Measurements from ENCODE around the gene NOP53. TPM values are rescaled to one million over a fixed set of nuclear protein-coding genes. Genes with fewer than 3 reads are reported as not detected.

Gene NOP53
- total and polyA plus RNA-seq, 2 of the 13 experiments (the other 11 are each of a cell fraction or from before 2014, with no cell fraction given): 53.9 to 141 TPM

DNA sequence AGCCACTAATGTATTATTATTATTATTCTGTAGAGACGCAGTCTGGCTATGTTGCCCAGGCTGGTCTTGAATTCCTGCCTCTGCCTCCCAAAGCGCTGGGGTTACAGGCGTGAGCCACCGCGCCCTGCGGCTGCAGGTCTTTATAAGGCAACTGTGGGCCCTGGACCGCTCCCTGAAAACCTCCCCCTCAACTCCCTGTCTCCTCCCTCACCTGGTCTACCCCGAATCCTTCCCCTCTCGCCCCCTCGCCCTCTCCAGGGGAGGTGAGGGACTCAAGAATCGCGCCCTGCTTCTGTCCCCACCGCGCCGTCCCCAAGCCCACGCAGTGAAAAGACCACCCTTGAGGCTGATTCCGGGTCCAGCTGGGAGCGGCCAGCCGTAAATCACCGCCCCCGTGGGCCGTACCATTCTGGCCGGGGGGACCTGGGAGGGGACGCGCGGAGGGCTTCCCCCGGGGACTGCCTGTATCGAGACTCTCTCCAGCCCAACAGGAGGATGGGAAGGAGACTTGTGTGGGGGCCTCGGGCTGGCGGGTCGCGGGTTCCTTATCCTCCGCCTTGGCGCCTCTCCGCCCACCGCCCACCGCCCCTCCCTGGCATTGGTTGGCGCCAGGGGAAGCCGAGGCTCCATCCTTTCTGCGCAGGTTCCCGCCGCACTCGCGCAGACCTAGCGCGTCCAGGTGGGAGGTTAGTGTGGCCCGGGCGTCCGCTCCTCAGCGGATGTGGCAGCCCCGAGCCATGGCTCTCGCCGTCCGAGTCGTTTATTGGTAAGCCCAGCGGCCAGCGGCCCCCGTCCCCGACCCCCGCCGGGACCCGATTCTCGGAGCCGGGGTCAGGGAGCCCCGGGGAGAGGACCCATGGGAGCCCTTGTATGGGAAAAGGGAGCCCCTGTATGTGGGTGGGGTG lies 33.0 kb downstream of the NOP53 start, which contains the start of gene SELENOW (continued):
- TF ChIP-seq, protein P1, sequence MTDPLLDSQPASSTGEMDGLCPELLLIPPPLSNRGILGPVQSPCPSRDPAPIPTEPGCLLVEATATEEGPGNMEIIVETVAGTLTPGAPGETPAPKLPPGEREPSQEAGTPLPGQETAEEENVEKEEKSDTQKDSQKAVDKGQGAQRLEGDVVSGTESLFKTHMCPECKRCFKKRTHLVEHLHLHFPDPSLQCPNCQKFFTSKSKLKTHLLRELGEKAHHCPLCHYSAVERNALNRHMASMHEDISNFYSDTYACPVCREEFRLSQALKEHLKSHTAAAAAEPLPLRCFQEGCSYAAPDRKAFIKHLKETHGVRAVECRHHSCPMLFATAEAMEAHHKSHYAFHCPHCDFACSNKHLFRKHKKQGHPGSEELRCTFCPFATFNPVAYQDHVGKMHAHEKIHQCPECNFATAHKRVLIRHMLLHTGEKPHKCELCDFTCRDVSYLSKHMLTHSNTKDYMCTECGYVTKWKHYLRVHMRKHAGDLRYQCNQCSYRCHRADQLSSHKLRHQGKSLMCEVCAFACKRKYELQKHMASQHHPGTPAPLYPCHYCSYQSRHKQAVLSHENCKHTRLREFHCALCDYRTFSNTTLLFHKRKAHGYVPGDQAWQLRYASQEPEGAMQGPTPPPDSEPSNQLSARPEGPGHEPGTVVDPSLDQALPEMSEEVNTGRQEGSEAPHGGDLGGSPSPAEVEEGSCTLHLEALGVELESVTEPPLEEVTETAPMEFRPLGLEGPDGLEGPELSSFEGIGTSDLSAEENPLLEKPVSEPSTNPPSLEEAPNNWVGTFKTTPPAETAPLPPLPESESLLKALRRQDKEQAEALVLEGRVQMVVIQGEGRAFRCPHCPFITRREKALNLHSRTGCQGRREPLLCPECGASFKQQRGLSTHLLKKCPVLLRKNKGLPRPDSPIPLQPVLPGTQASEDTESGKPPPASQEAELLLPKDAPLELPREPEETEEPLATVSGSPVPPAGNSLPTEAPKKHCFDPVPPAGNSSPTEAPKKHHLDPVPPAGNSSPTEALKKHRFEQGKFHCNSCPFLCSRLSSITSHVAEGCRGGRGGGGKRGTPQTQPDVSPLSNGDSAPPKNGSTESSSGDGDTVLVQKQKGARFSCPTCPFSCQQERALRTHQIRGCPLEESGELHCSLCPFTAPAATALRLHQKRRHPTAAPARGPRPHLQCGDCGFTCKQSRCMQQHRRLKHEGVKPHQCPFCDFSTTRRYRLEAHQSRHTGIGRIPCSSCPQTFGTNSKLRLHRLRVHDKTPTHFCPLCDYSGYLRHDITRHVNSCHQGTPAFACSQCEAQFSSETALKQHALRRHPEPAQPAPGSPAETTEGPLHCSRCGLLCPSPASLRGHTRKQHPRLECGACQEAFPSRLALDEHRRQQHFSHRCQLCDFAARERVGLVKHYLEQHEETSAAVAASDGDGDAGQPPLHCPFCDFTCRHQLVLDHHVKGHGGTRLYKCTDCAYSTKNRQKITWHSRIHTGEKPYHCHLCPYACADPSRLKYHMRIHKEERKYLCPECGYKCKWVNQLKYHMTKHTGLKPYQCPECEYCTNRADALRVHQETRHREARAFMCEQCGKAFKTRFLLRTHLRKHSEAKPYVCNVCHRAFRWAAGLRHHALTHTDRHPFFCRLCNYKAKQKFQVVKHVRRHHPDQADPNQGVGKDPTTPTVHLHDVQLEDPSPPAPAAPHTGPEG (CRISPR knock-in tag; IDR thresholded peaks at IDR 0.05): no peak
- TF ChIP-seq, protein P2, sequence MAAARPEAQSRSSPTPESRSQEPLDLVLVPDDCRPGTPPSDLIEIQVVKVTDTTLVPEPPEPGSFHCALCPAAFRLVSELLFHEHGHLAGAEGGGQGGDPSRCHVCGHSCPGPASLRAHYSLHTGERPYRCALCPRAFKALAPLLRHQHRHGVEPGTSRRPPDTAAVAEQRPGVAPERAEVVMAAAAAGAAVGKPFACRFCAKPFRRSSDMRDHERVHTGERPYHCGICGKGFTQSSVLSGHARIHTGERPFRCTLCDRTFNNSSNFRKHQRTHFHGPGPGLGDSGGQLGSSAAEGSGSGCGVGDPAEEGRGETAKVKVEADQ (CRISPR knock-in tag; IDR thresholded peaks at IDR 0.05; ENCODE audit: borderline replicate concordance): no peak
- TF ChIP-seq NFIC (IDR thresholded peaks at IDR 0.05; ENCODE audit: low read length) (no peak), KDM4B (CRISPR knock-in tag; IDR thresholded peaks at IDR 0.05) (no peak), ASH2L (IDR thresholded peaks at IDR 0.05; ENCODE audit: insufficient read length, low read depth, low read length) (peak; percentile 54), PHF8 (CRISPR knock-in tag; IDR thresholded peaks at IDR 0.05) (peak; percentile 88)
- TF ChIP-seq, protein P3, sequence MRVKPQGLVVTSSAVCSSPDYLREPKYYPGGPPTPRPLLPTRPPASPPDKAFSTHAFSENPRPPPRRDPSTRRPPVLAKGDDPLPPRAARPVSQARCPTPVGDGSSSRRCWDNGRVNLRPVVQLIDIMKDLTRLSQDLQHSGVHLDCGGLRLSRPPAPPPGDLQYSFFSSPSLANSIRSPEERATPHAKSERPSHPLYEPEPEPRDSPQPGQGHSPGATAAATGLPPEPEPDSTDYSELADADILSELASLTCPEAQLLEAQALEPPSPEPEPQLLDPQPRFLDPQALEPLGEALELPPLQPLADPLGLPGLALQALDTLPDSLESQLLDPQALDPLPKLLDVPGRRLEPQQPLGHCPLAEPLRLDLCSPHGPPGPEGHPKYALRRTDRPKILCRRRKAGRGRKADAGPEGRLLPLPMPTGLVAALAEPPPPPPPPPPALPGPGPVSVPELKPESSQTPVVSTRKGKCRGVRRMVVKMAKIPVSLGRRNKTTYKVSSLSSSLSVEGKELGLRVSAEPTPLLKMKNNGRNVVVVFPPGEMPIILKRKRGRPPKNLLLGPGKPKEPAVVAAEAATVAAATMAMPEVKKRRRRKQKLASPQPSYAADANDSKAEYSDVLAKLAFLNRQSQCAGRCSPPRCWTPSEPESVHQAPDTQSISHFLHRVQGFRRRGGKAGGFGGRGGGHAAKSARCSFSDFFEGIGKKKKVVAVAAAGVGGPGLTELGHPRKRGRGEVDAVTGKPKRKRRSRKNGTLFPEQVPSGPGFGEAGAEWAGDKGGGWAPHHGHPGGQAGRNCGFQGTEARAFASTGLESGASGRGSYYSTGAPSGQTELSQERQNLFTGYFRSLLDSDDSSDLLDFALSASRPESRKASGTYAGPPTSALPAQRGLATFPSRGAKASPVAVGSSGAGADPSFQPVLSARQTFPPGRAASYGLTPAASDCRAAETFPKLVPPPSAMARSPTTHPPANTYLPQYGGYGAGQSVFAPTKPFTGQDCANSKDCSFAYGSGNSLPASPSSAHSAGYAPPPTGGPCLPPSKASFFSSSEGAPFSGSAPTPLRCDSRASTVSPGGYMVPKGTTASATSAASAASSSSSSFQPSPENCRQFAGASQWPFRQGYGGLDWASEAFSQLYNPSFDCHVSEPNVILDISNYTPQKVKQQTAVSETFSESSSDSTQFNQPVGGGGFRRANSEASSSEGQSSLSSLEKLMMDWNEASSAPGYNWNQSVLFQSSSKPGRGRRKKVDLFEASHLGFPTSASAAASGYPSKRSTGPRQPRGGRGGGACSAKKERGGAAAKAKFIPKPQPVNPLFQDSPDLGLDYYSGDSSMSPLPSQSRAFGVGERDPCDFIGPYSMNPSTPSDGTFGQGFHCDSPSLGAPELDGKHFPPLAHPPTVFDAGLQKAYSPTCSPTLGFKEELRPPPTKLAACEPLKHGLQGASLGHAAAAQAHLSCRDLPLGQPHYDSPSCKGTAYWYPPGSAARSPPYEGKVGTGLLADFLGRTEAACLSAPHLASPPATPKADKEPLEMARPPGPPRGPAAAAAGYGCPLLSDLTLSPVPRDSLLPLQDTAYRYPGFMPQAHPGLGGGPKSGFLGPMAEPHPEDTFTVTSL (CRISPR knock-in tag; IDR thresholded peaks at IDR 0.05; ENCODE audit: borderline replicate concordance): no peak
- TF ChIP-seq, protein P4, sequence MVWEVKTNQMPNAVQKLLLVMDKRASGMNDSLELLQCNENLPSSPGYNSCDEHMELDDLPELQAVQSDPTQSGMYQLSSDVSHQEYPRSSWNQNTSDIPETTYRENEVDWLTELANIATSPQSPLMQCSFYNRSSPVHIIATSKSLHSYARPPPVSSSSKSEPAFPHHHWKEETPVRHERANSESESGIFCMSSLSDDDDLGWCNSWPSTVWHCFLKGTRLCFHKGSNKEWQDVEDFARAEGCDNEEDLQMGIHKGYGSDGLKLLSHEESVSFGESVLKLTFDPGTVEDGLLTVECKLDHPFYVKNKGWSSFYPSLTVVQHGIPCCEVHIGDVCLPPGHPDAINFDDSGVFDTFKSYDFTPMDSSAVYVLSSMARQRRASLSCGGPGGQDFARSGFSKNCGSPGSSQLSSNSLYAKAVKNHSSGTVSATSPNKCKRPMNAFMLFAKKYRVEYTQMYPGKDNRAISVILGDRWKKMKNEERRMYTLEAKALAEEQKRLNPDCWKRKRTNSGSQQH (CRISPR knock-in tag; IDR thresholded peaks at IDR 0.05; ENCODE audit: low read depth): no peak
- TF ChIP-seq, protein P5, sequence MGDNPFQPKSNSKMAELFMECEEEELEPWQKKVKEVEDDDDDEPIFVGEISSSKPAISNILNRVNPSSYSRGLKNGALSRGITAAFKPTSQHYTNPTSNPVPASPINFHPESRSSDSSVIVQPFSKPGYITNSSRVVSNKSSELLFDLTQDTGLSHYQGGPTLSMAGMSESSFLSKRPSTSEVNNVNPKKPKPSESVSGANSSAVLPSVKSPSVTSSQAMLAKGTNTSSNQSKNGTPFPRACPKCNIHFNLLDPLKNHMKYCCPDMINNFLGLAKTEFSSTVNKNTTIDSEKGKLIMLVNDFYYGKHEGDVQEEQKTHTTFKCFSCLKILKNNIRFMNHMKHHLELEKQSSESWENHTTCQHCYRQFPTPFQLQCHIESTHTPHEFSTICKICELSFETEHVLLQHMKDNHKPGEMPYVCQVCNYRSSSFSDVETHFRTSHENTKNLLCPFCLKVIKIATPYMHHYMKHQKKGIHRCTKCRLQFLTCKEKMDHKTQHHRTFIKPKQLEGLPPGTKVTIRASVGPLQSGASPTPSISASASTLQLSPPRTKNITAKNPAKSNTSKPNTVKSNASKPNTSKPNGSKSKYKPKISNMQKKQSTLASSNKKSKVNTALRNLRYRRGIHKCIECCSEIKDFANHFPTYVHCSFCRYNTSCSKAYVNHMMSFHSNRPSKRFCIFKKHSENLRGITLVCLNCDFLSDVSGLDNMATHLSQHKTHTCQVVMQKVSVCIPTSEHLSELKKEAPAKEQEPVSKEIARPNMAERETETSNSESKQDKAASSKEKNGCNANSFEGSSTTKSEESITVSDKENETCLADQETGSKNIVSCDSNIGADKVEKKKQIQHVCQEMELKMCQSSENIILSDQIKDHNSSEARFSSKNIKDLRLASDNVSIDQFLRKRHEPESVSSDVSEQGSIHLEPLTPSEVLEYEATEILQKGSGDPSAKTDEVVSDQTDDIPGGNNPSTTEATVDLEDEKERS (CRISPR knock-in tag; IDR thresholded peaks at IDR 0.05): peak; percentile 72
